ENCODE data around the gene ROM1.
A peak's percentile ranks its signal among the peaks of the same experiment; 100 is the strongest.

Gene ROM1

DNA sequence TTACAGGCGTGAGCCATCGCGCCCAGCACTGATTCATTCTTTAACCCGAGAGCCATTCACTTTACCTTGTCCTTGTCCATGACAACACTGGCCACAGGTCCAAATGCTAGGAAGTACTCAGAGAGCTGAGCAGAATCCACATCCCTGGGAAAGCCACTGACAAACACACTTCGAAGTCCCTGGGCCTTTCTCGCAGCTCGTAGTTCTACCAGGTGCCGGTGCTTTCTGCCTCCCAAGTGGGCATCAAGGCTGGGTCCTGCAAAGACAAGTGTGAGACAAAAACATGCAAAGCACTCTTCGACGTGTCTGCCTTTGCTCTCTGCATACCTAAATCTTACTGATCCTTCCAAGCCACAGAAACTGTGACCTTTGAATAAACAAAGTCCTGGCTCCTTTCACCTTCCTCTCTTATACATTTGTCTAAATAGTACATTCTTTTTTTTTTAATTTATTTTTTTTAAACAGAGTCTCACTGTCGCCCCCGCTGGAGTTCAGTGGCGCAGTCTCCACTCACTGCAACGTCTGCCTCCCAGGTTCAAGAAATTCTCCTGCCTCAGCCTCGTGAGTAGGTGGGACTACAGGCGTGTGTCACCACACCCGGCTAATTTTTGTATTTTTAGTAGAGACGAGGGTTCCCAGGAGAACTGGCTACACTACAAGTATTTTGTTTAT lies 24.0 kb upstream of the ROM1 start:
- no peak for DNase-seq (ENCODE audit: low read depth)

DNA sequence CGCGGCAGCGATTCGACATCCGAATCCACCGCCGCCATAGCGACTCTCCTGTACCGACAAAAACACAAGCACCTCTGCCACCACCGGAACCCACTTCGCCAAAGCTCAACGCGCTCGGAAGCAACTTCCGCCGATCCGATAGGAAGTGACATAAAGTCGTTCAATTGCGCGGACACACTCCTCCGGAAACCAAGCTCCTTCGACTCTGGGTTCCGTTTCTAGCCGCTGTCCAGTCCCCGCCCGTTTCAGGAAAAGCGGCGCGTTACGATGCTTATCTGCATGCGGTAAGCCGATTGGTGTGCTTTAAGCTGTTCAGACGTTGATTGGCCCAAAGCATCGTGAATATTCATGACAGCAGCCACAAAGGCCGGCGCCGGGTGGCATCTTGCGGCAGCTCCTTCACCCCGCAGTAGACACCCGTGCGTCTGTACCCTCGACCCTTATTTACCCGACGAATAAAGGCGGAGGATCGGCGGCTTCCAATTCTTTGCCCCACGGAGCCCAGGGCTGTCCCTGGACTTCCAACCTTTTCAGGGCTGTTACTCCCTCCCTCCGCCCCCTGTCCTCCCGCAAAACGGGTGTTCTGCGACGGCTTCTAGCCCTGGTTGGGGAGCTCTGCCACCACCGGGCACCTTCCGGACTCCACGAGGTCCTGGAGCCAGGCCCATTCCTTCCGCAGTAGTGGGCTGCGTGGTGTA lies 21.5 kb upstream of the ROM1 start, which contains the start of gene TUT1:
TUT1 (minus strand) TSS at position 76 of the 698 bp plus-strand sequence; CDS start at position 38, 38 bp downstream.
- peak; percentile 95 for DNase-seq (ENCODE audit: low read depth)

DNA sequence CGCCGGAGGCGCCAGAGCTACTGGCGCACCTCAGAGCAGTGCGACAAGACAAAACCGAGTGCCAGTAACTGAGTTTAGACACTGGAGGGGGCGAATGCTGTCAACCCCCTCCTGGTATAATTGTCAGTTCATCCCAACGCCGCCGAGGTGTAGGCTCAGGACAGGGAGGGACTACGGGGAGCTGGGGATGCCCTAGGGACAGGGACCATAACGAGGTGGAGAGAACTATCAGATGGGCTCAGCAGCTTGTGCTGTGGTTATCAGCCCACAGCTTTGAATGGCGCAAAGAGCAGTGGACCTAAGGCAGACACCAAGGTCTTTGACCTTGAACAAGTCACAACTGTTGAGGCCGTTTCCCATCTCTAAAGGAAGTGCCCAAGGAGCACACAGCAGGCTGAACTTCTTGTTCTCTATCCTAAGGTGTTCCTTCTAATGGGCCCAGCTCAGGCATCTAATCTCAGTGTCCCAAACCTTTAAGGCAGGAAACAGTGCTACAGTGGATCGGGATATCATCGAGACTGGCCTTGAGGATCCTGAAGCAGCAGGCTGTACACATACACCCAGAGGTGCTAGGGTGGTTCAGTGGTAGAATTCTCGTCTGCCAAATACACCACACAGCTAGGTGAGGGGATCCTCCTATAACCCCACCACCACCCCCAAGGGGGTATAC lies 20.8 kb upstream of the ROM1 start:
- no peak for DNase-seq (ENCODE audit: low read depth)

DNA sequence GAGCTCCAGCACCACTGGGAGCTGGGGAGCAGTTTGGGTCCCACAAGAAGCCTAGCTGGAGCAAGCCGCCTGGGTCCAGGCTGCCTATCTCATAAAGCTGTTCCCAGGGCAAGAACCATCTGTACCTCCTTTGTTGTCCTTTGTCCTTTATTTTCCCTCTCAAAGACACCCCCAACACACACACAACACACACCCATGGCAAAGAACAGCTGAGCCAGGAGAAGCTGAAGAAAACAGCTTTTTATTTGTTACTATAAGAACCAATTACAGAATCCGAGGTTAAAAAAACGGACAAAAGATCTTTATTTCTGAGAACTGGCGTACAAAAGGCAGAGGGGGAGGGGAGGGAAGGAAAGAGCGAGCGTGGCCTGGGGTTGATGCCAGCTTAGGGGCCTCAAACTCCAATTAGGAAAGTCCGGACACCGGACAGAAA lies 20.1 kb upstream of the ROM1 start:
- no peak for DNase-seq (ENCODE audit: low read depth)

DNA sequence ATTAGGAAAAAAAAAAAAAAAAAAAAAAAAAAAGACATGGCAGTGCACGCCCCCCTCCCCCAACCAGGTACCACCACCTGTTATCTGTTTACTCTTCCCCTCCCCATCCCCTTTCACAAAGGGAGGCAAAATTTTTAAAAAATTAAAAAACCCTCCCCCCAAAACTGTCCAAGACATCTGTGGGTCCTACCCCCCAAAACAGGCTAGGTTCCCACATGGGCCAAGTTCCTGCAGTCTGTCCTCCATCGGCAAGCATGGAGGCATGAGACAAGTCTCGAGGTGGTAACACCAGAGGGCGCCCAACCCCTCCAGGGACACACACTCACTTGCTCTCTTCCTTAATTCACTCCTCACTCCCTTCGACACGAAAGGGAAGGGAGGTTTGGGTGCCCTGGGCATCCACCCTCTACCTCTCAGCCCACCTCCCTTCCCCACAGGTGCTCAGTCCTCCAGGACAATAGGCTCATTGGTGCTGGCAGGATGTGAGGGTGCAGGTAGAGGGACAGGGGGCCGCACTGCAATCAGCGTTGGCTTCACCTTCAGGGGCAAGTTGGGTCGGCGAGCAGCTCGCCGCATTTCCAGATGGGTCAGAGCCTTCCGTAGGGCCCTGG lies 19.5 kb upstream of the ROM1 start:
- DNase-seq (ENCODE audit: low read depth) = no peak

DNA sequence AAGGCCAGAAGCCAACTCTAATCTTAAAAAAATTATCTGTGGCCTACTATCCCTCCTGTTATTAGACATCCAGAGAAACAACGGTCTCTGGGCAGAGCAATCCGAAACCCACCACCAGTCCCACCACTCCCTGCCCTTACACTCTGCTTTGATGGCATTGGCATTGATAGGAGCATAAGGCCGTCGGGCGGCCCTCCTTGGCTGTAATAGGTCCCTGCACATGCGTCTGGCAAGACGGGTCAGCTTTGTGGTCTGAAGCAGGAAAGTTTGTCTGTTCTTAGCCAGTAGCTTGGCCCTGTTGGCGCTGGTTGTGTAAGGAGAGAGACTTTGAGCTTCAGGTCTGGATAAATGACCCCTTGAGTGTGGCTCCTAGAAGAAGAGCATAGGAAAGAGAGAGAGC lies 17.9 kb upstream of the ROM1 start:
- DNase-seq (ENCODE audit: low read depth) = no peak

DNA sequence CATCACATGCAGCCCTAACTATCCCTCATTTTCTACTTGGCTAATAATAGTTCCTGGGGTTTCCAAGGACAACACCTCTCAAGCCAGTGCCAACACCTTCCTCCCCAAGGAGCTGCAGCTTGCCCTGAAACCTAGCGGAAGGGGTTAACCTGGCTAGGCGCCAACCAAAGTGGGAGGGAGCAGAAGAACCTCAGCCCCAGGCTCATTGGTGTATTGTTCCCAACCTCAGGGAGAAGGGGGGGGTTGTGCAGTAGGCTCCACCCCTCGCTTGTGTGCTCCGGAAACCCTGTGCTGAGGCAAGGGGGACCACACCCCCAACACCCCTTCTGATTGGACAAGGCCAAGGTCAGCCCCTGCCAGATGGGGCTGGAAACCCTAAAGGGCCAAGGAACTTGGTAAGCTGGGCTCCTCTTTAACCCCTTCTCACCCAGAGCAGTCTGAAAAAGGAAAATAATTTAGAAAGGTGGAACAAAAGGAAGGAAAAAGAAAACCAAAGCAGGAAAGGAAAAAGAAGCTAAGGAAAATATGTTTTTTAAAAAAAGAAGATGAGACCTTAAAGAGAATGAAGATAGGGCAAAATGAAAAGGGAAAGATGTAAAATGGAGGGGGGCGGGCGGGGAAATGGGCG lies 13.9 kb upstream of the ROM1 start:
- peak; percentile 91 for DNase-seq (ENCODE audit: low read depth)

DNA sequence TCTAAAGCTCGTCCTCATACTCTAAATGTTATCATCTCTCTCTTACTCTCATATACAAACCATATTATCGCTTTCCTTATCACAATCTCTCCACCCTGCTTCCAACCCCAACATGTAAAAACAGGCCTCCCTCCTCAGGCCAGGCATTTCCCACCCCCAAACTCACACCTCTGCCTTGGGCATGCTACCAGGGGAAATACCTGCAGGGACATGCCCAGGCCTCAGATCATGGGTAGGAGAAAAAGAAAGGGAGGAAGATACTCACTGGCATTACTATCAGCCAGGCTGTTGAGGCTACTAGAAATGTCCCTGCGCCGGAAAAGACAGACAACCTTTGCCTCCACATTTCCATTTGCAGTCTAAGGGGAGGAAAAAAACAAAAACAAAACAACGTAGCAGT lies 13.2 kb upstream of the ROM1 start:
- DNase-seq (ENCODE audit: low read depth) = no peak

DNA sequence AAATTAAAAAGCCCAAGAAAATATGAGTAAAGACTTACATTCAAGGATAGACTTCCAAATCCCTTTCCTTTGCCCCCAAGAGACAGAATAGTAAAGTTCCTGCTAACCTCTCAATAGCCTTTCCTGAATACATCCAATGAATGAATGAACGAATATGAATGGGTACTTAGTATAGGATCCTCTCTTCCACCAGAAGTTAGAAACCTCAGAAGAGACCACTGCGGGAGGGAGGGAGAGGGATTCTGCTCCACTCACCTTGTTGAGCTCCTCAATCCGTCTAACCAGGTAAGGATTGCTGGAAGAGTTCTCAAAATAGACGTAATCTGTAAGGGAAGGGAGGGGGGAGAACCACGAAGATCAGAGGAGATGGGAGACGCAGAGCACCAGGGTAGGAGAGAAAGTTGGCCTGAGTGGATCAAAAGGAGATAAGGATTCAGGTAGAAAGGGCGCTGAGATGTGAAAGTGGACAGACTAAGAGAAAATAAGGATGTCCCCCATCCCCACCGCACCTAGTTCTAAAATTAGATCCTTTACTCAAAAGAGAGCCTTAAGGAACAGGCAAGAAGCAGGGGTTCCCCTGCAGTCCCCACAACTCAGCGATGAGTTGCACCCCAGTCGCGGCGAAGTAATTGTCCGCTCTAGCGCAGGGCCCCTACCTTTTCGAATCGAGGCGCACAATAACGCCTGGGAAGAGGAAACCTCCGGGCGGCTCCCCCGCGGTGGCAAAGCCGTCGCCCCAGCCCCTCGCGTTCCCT lies 12.5 kb upstream of the ROM1 start:
- DNase-seq (ENCODE audit: low read depth) = no peak

DNA sequence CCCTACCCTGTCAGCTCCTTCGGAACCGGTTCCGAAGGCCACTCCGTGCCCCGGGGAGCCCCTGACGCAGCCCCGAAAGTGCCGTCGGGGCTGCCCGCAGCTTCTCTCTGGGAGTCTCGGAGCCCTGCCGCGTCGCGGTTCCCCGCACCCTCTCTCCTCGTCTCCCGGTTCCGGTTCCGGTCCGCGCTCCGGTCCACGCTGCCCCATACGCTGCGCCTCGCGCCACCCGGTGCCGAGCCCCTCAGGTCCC lies 12.0 kb upstream of the ROM1 start:
- no peak for DNase-seq (ENCODE audit: low read depth)

DNA sequence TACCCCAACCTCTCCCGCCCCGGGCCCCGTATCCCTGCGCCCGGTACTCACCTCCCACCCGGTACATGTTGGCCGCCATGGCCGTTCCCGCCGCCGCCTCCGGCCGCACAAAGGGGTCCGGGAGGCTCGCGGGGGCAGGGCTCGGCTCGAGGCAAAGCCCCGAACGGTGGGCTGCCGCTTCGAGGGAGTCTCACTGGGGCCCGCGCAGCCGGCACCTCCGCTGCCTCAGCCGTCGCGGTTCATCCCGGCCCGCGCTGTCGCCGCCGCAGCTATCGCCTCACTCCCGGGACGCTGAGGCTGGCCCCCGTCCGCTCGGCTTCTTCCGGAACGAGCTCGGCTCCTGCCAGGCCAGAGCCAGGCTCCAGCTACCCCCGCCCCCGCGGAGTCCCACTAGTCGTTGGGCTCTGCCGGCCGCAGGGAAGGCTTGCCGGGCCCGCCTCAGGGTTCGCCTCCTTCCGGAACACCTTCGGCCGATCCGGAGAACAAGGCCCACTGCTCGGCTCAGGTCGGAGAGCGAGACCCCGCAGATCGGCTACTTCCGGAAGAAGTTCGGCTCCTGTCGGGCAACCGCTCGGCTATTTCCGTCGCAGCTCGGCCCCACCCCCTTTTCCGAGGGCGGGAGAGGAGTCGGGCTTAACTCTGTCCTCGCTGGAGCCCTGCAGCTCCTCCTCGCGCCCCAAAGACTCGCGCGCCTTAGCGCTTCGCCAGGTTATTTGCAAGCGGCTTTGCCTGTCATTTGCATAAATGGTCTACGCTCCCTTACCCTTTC lies 11.5 kb upstream of the ROM1 start, which contains the start of gene MTA2:
MTA2 (minus strand) TSS at position 494 of the 769 bp plus-strand sequence; CDS start at position 79, 415 bp downstream.
- DNase-seq (ENCODE audit: low read depth) = peak; percentile 83

DNA sequence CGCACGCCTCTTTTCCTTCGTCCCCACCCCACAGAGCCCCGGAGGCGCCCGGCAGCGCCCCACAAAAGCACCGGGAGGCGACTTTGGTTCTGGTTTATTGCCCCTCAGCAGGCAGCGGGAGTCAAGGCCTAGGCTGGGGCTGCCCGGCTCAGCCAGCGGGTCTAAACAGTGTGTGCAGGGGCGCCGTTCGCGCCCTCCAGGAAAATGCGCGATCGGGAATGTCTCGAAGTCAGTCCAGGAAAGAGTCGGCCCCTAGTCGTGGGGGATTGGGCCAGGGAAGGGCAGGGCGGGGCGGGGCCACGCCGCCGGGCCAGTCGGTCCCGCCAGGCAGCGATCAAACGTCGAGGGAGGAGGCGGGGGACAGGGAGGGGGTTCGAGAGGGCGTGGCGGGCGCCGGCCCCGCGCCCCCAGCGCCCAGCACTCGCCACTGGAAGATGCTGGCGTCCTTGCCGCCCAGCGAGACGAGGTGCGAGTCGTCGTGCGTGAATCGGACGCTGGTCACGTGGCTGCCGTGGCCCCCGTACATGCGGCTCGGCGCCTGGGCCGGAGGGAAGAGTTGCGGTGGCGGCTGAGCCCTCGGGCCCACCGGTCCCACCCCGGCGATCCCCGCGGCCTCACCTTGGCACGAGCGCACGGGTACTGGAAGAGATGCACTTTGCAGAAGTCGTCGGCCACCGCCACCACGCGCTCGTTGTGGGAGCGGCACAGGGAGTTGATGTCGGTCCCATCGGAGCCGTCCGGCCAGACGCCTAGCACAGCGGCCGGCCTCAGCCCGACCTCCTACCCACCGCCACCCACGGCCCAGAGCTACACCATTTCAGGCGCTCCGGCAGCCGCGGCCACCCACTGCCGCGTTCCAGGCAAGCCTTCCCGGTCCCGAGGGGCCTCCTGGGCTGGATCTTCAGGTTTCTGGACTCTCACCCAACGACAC lies 10.7 kb upstream of the ROM1 start:
- DNase-seq (ENCODE audit: low read depth) = no peak

DNA sequence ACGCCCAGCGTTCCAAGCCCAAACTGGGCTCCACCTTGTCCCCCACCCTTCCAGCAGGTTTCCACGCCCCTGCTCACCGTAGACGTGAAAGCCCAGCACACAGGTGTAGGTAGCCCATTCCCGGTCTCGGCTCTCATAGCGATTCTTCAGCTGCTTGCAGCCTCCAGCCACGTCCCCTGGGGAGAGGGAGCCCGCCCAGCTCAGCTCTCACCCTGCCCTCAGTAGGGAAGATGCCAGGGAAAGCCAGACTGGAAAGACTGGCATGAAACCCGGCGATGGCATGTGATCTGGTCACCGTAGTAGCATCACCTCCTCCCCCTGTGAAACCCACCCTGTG lies 10.0 kb upstream of the ROM1 start:
- no peak for DNase-seq (ENCODE audit: low read depth)

DNA sequence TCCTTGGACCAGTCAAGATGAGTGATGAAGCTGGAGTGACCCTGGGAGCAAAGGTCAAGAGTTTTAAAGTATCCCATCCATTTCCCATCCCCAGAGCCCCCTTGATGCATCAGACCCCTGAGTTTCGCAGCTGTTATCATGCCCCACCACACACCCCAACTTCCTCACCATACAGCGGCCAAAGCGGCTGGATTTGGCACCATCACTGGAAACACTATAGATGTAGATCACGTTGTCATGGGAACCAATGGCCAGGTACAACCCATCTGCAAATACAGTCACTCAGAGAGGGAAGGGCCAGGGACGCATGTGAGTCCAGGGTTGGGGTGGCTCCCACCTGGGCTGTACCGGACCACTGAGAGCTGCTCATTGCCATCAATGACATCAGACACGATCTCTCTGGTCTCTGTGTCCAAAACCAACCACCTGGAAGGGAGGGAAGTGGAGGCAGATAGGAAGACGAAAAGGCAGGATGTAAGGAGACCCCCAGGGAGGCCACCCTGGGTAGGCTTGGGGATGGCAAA lies 9.2 kb upstream of the ROM1 start:
- no peak for DNase-seq (ENCODE audit: low read depth)

DNA sequence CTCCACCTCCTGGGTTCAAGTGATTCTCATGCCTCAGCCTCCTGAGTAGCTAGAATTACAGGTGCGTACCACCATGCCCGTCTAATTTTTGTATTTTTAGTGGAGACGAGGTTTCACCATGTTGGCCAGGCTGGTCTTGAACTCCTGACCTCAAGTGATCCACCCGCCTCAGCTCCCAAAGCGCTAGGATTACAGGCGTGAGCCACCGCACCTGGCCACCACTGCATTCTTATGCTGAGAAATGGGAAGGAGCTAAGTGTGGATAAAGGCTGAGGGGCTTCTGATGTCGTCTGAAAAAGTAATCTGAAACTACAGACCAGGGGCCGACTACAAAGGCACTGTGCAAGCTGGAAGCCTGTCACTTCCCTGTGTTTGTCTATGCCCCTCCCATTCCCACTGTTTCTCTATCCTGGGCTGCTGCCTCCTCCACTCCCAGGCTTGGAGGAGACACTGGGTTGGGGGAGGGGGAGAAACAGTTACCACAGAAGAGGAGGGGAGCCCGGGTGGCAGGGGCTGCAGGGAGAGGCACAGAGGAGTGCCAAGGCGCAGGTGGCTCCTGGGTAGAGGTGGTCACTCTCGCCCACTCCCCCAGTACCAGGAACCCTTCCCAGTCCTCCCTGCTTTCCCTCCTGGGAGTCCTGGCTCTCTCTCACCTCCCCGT lies 8.5 kb upstream of the ROM1 start:
- no peak for DNase-seq (ENCODE audit: low read depth)

DNA sequence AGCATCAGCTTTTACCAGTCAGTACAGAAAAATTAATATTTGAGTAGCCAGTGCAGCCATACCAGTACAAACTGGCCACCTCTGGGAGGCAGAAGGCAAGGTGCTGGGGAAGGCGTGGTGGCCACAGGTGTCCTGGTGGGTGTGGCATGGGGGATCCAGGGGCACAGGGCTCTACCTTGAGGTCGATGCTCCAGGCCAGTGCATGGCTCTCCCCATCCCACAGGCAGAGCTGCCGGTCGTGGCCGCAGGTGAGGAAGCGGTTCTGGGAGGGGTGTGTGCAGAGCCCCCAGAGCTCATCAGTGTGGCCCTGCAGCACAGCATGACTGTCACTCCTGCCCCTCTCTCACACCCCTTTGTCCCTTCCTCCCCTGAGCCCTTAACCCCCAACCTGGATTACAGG lies 7.6 kb upstream of the ROM1 start:
- DNase-seq (ENCODE audit: low read depth) = no peak

DNA sequence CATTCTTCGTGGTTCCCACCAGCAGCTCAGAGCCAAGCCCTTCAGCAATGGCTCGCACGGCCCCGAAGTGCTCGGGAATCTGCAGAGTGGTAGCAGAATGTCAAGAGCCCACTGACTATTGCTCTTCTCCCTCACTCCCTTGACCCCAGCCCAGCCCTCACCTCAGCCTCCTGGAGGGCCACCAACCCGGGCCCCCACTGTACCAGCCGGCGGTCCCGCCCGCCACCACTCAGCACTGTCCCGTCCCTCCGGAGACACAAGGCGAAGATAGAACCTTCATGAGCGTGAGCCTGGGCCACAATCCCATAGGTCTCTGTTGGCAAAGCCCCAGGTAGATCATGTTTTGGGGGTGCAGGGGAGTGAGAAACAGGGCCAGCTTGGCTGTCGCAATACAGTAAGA lies 7.2 kb upstream of the ROM1 start:
- no peak for DNase-seq (ENCODE audit: low read depth)

DNA sequence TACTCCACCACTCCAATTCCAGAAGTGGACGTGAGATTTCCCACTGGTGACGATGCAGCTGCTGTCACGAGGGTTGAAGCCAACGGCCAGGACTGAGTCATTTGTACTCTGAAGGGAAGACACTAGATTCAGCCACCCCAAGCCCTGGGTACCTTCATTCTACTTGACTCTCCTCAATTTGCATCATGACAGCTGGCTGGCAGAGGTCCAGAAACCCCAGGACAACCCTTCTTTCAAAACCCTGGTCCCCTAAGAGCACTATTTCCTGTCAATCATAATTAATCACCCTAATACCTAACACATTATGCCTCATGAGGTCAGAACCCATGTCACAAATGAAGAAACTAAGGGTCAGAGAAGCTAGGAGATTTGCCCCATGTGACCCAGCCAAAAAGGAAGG lies 5.3 kb upstream of the ROM1 start:
- DNase-seq (ENCODE audit: low read depth) = no peak

DNA sequence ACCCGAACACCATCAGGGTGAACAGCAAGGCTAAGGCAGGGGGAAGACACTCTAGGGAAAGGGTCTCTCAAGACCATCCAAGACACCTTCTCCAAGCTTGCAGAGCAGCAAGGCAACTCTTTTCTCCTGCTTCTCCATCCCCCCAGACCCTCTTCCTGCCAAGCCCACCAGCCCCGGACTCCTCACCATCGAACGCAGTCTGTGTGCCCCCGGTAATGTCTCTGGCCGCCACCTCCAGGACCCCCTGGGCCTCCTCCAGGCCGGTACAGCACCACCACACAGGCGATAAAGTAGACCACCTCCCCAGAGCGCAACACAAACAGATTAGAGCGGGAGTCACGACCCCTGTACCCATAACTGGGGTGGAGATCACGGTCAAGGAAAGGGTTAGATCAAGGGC lies 4.3 kb upstream of the ROM1 start:
- no peak for DNase-seq (ENCODE audit: low read depth)

Measured in GM04503 (cell line).